Right kidney (tissue), 1 donor: ENCODE results near the gene SYCE3.
"Not testable (repeated sequence)": the region's sequence is repeated elsewhere in the genome, so short reads cannot be mapped to it uniquely, and the experiment has no call there.

Experiments used
- DNase-seq: peaks from one replicate; pipeline ENCODE4 v3.0.0-alpha.2; 2016

SYCE3 gene

GRCh38 chr22:50550395-50550794, 12.3 kb downstream of the SYCE3 start:
- DNase-seq = no peak

GRCh38 chr22:50548921-50549790, 13.6 kb downstream of the SYCE3 start:
- no peak for DNase-seq

GRCh38 chr22:50548040-50548920, 14.4 kb downstream of the SYCE3 start:
- no peak for DNase-seq

- DNase-seq = peak; percentile 49
Observed at GRCh38 chr22:50547263-50547985, 15.3 kb downstream of the SYCE3 start.

- DNase-seq = no peak
Observed at GRCh38 chr22:50546326-50547262, 16.1 kb downstream of the SYCE3 start.

- DNase-seq = no peak
Observed at GRCh38 chr22:50545522-50546325, 17.0 kb downstream of the SYCE3 start, which contains the start of gene KLHDC7B. TSS of gene KLHDC7B (plus strand) at chr22:50545899. CDS start at chr22:50546244, 345 bp downstream.

GRCh38 chr22:50544746-50545253, 17.9 kb downstream of the SYCE3 start:
- no peak for DNase-seq

GRCh38 chr22:50544078-50544745, 18.5 kb downstream of the SYCE3 start:
- DNase-seq = peak; percentile 64

- no peak for DNase-seq
Observed at GRCh38 chr22:50542416-50542927, 20.2 kb downstream of the SYCE3 start.

GRCh38 chr22:50541667-50542026, 21.1 kb downstream of the SYCE3 start:
- not testable (repeated sequence) for DNase-seq

GRCh38 chr22:50540381-50540780, 22.3 kb downstream of the SYCE3 start:
- DNase-seq = no peak

- DNase-seq = no peak
Observed at GRCh38 chr22:50537765-50538164, 25.0 kb downstream of the SYCE3 start.

GRCh38 chr22:50536226-50536625, 26.5 kb downstream of the SYCE3 start:
- DNase-seq = no peak

- DNase-seq = no peak
Observed at GRCh38 chr22:50535113-50535512, 27.6 kb downstream of the SYCE3 start.

GRCh38 chr22:50533856-50534711, 28.6 kb downstream of the SYCE3 start:
- DNase-seq = peak; percentile 23

GRCh38 chr22:50532824-50533796, 29.6 kb downstream of the SYCE3 start:
- no peak for DNase-seq
